Body of pancreas (tissue), 4 donors: ENCODE measurements around the gene TMEM203.
A peak's percentile ranks its signal among the peaks of the same experiment; 100 is the strongest.

Experiments used
- CTCF ChIP-seq, 7 experiments: fragments of 450-650 bp in 4 of 7; fragments of 200-600 bp in 3 of 7; sonication (generic) in 3 of 7; IDR thresholded peaks; one replicate each; pipeline ENCODE4 v1.5.1; 2016 to 2019; ENCODE audit warnings: antibody characterized with exemption in 7 of 7
- POLR2A ChIP-seq, 3 donors: fragments of 450-650 bp; IDR thresholded peaks; one replicate each; pipeline ENCODE4 v1.6.1; 2016; ENCODE audit warnings: antibody characterized with exemption in 3 of 3, mild to moderate bottlenecking in 2 of 3

- TF ChIP-seq CTCF (IDR thresholded peaks at IDR 0.05) (no peak), POLR2A (IDR thresholded peaks at IDR 0.05) (peak; percentile 53 to 77 (median 66))
These were observed at the start of gene TMEM203, which contains the start of gene NDOR1 for GRCh38 chr9:137205126-137206069.
